Gastroesophageal sphincter (tissue), 3 donors: ENCODE data around the gene SEMA6A.

Experiments used
- CTCF ChIP-seq, 4 experiments: fragments of 200-600 bp in 2 of 4; fragments of 450-650 bp in 2 of 4; sonication (generic) in 1 of 4; IDR thresholded peaks; one replicate each; pipeline ENCODE4 v1.5.1; 2017 to 2019; ENCODE audit warnings: antibody characterized with exemption in 4 of 4, mild to moderate bottlenecking in 2 of 4, moderate library complexity in 2 of 4
- EP300 ChIP-seq: sonication (generic); formaldehyde crosslinking; IDR thresholded peaks from one replicate; pipeline ENCODE4 v1.6.1; 2017; ENCODE audit warnings: antibody characterized with exemption, mild to moderate bottlenecking

GRCh38 chr5:116572350-116573278 lies 2.0 kb downstream of the SEMA6A start:
- peak in 1 of 4 experiments; percentile 32 for TF ChIP-seq CTCF (IDR thresholded peaks at IDR 0.05)
- no peak for TF ChIP-seq EP300
